ENCODE data around the gene RELN.

RELN gene

GRCh38 chr7:103668279-103668941 is 321.0 kb downstream of the RELN start:
- DNase-seq, result no peak

GRCh38 chr7:103666326-103666725 is 323.1 kb downstream of the RELN start:
- no peak for DNase-seq

GRCh38 chr7:103664577-103664976 is 324.9 kb downstream of the RELN start:
- no peak for DNase-seq

- no peak for DNase-seq
These were observed 328.7 kb downstream of the RELN start for GRCh38 chr7:103660455-103661371.

- DNase-seq, result no peak
These were observed 331.1 kb downstream of the RELN start for GRCh38 chr7:103658055-103659005.

GRCh38 chr7:103657474-103657894 is 332.0 kb downstream of the RELN start:
- no peak for DNase-seq

GRCh38 chr7:103656221-103656620 is 333.2 kb downstream of the RELN start:
- DNase-seq, result no peak

GRCh38 chr7:103651593-103652377 is 337.7 kb downstream of the RELN start:
- no peak for DNase-seq

GRCh38 chr7:103649052-103649451 is 340.4 kb downstream of the RELN start:
- DNase-seq, result no peak

GRCh38 chr7:103648135-103648534 is 341.3 kb downstream of the RELN start:
- DNase-seq, result no peak

GRCh38 chr7:103644319-103644718 is 345.1 kb downstream of the RELN start:
- no peak for DNase-seq

- no peak for DNase-seq
These were observed 349.3 kb downstream of the RELN start for GRCh38 chr7:103640031-103640779.

GRCh38 chr7:103637726-103638125 is 351.7 kb downstream of the RELN start:
- no peak for DNase-seq

GRCh38 chr7:103637094-103637493 is 352.4 kb downstream of the RELN start:
- DNase-seq, result no peak

GRCh38 chr7:103636153-103636552 is 353.3 kb downstream of the RELN start:
- DNase-seq, result no peak

GRCh38 chr7:103632972-103633371 is 356.5 kb downstream of the RELN start:
- DNase-seq, result no peak

GRCh38 chr7:103632005-103632639 is 357.3 kb downstream of the RELN start:
- no peak for DNase-seq

GRCh38 chr7:103630318-103630717 is 359.1 kb downstream of the RELN start:
- no peak for DNase-seq

- no peak for DNase-seq
These were observed 360.7 kb downstream of the RELN start for GRCh38 chr7:103628742-103629141.

GRCh38 chr7:103626776-103627175 is 362.7 kb downstream of the RELN start:
- no peak for DNase-seq

- DNase-seq, result no peak
These were observed 367.2 kb downstream of the RELN start for GRCh38 chr7:103622274-103622673.

Measured in activated CD4-positive, alpha-beta T cell treated with anti-CD3 and anti-CD28 coated beads, Interleukin-2, amount 50 U/mL, for 1 hour (primary cell).